GM12875 (cell line): ENCODE results near the gene TSHZ2.

Experiments
- H3K4me3 ChIP-seq: one replicate; pipeline ENCODE4 v1.5.1; 2011; ENCODE audit warnings: low read depth, low read length, control low read depth
- CTCF ChIP-seq: IDR thresholded peaks from 2 replicates; pipeline ENCODE4 v1.5.1; 2011; ENCODE audit warnings: low read depth, mild to moderate bottlenecking, control low read depth, inconsistent platforms, low read length, moderate library complexity, borderline replicate concordance; ENCODE audit not compliant: insufficient read depth

TSHZ2 gene

GRCh38 chr20:53369871-53370270 is 397.7 kb downstream of the TSHZ2 start:
- H3K4me3 ChIP-seq: no peak overlapping the region
- TF ChIP-seq CTCF: no peak

- H3K4me3 ChIP-seq: no peak overlapping the region
- TF ChIP-seq CTCF: no peak
Observed at GRCh38 chr20:53370345-53370961, 398.3 kb downstream of the TSHZ2 start.

- TF ChIP-seq CTCF: no peak
- no peak overlapping the region for H3K4me3 ChIP-seq
Observed at GRCh38 chr20:53371216-53371615, 399.1 kb downstream of the TSHZ2 start.

- no peak for TF ChIP-seq CTCF
- H3K4me3 ChIP-seq: no peak overlapping the region
Observed at GRCh38 chr20:53376021-53376420, 403.9 kb downstream of the TSHZ2 start.

- no peak for TF ChIP-seq CTCF
- no peak overlapping the region for H3K4me3 ChIP-seq
Observed at GRCh38 chr20:53379014-53379832, 407.1 kb downstream of the TSHZ2 start.

GRCh38 chr20:53379833-53380120 is 407.6 kb downstream of the TSHZ2 start:
- TF ChIP-seq CTCF: no peak
- H3K4me3 ChIP-seq: no peak overlapping the region

GRCh38 chr20:53381568-53382262 is 409.6 kb downstream of the TSHZ2 start:
- peak; percentile 18; the same call in 1 of the 2 replicates for TF ChIP-seq CTCF
- no peak overlapping the region for H3K4me3 ChIP-seq
